OCI-LY1 (cell line): ENCODE data around the gene DNHD1.

Source experiments
- CTCF ChIP-seq: fragments of 200-600 bp; sonication (generic), shearing (Covaris generic); IDR thresholded peaks from 2 replicates; pipeline ENCODE4 v1.5.1; 2017; ENCODE audit warnings: mild to moderate bottlenecking, antibody characterized with exemption, low read length, moderate library complexity, mixed read lengths
- EZH2 ChIP-seq: fragments of 200-600 bp; sonication (generic), shearing (Covaris generic); IDR thresholded peaks from 2 replicates; pipeline ENCODE4 v1.8.0; 2017; ENCODE audit warnings: borderline replicate concordance, mixed run types, mild to moderate bottlenecking, antibody characterized with exemption, low read length, moderate library complexity, mixed read lengths

GRCh38 chr11:6569706-6570105 lies 72.6 kb downstream of the DNHD1 start:
- no peak for TF ChIP-seq CTCF
- TF ChIP-seq EZH2 = no peak
